Measurements from ENCODE around the gene ZNF148. TPM values are rescaled to one million over a fixed set of nuclear protein-coding genes. Genes with fewer than 3 reads are reported as not detected.
A peak's percentile ranks its signal among the peaks of the same experiment; 100 is the strongest.

ZNF148 gene
- total RNA-seq, 2 donors from 2014 or later, result 33.8 to 37.8 TPM

GRCh38 chr3:125194849-125195601 lies 180.1 kb downstream of the ZNF148 start:
- no peak for TF ChIP-seq CTCF (conservative IDR thresholded peaks at IDR 0.05)
- H3K4me3 Mint-ChIP-seq, result no peak overlapping the region
- Histone ChIP-seq H3K4me3 (ENCODE audit: low read length) (no peak overlapping the region), H3K27me3 (ENCODE audit: control insufficient read depth, insufficient read depth, low read length, poor library complexity, severe bottlenecking) (no peaks in the 10 kb centered on the region), H3K4me1 (ENCODE audit: control insufficient read depth, insufficient read depth, low read length) (no peaks in the 10 kb centered on the region), H3K36me3 (ENCODE audit: control insufficient read depth, insufficient read depth, low read length) (no peaks in the 10 kb centered on the region), H3K27ac (ENCODE audit: low read depth, low read length) (no peak overlapping the region), H3K9ac (ENCODE audit: extremely low read depth, low read length, poor library complexity, severe bottlenecking) (no peak overlapping the region), H3K9me3 (ENCODE audit: control insufficient read depth, low read length) (no peaks in the 10 kb centered on the region)
- H3K9me3 Mint-ChIP-seq, result no peaks in the 10 kb centered on the region
- H3K27me3 Mint-ChIP-seq (ENCODE audit: insufficient read depth), result no peaks in the 10 kb centered on the region
- peak; percentile 52 for DNase-seq
- peaks cover 2% of the 10 kb centered on the region for H3K36me3 Mint-ChIP-seq (ENCODE audit: low read depth)
- 93 to 100% methylated on average over 3 to 5 of the region's 5 CpGs for WGBS, 2 experiments (ENCODE audit: insufficient coverage in 1 of 2, insufficient read length in 1 of 2)
- H3K27ac Mint-ChIP-seq, result no peak overlapping the region
- H3K4me1 Mint-ChIP-seq, result peaks cover 31% of the 10 kb centered on the region

GRCh38 chr3:125194061-125194848 lies 180.9 kb downstream of the ZNF148 start:
- H3K36me3 ChIP-seq (ENCODE audit: control insufficient read depth, insufficient read depth, low read length), result peaks cover under 1% of the 10 kb centered on the region
- no peak overlapping the region for H3K27ac ChIP-seq (ENCODE audit: low read depth, low read length)
- H3K4me3 ChIP-seq (ENCODE audit: low read length), result no peak overlapping the region
- no peaks in the 10 kb centered on the region for H3K9me3 ChIP-seq (ENCODE audit: control insufficient read depth, low read length)
- peaks cover 10% of the 10 kb centered on the region for H3K36me3 Mint-ChIP-seq (ENCODE audit: low read depth)
- H3K27me3 Mint-ChIP-seq (ENCODE audit: insufficient read depth), result no peaks in the 10 kb centered on the region
- no peak overlapping the region for H3K9ac ChIP-seq (ENCODE audit: extremely low read depth, low read length, poor library complexity, severe bottlenecking)
- H3K4me3 Mint-ChIP-seq, result no peak overlapping the region
- no peaks in the 10 kb centered on the region for H3K27me3 ChIP-seq (ENCODE audit: control insufficient read depth, insufficient read depth, low read length, poor library complexity, severe bottlenecking)
- TF ChIP-seq CTCF (conservative IDR thresholded peaks at IDR 0.05), result no peak
- no peak overlapping the region for H3K27ac Mint-ChIP-seq
- 86 to 100% methylated on average over 1 to 6 of the region's 7 CpGs for WGBS, 2 experiments (ENCODE audit: insufficient coverage in 1 of 2, insufficient read length in 1 of 2)
- no peaks in the 10 kb centered on the region for H3K9me3 Mint-ChIP-seq
- no peak for DNase-seq
- H3K4me1 Mint-ChIP-seq, result peaks cover 31% of the 10 kb centered on the region
- no peaks in the 10 kb centered on the region for H3K4me1 ChIP-seq (ENCODE audit: control insufficient read depth, insufficient read depth, low read length)

- peaks cover 36% of the 10 kb centered on the region for H3K4me1 Mint-ChIP-seq
These were observed 182.7 kb downstream of the ZNF148 start for GRCh38 chr3:125192190-125193035.

More at GRCh38 chr3:125192190-125193035, 182.7 kb downstream of the ZNF148 start:
- WGBS, 2 experiments (ENCODE audit: insufficient coverage in 1 of 2, insufficient read length in 1 of 2), result 69 to 83% methylated on average over 7 to 12 of the region's 12 CpGs
- H3K27me3 ChIP-seq (ENCODE audit: control insufficient read depth, insufficient read depth, low read length, poor library complexity, severe bottlenecking), result no peaks in the 10 kb centered on the region
- H3K27me3 Mint-ChIP-seq (ENCODE audit: insufficient read depth), result no peaks in the 10 kb centered on the region
- peak; percentile 73 for TF ChIP-seq CTCF (conservative IDR thresholded peaks at IDR 0.05)
- no peak overlapping the region for H3K4me3 ChIP-seq (ENCODE audit: low read length)
- H3K27ac ChIP-seq (ENCODE audit: low read depth, low read length), result no peak overlapping the region
- H3K36me3 Mint-ChIP-seq (ENCODE audit: low read depth), result peaks cover 24% of the 10 kb centered on the region
- peak; percentile 86 for DNase-seq
- no peaks in the 10 kb centered on the region for H3K4me1 ChIP-seq (ENCODE audit: control insufficient read depth, insufficient read depth, low read length)
- H3K9ac ChIP-seq (ENCODE audit: extremely low read depth, low read length, poor library complexity, severe bottlenecking), result no peak overlapping the region
- H3K9me3 ChIP-seq (ENCODE audit: control insufficient read depth, low read length), result peaks cover 7% of the 10 kb centered on the region
- peaks cover 13% of the 10 kb centered on the region for H3K36me3 ChIP-seq (ENCODE audit: control insufficient read depth, insufficient read depth, low read length)
- no peak overlapping the region for H3K4me3 Mint-ChIP-seq
- H3K9me3 Mint-ChIP-seq, result no peaks in the 10 kb centered on the region
- peak overlapping the region; percentile 64 for H3K27ac Mint-ChIP-seq
